ENCODE results near the gene MAP3K2. TPM values are rescaled to one million over a fixed set of nuclear protein-coding genes. Genes with fewer than 3 reads are reported as not detected.

MAP3K2 gene
- total and polyA plus RNA-seq, 2 of the 4 experiments (the other 2 are of a cell fraction), result 6.2 to 30.8 TPM

DNA sequence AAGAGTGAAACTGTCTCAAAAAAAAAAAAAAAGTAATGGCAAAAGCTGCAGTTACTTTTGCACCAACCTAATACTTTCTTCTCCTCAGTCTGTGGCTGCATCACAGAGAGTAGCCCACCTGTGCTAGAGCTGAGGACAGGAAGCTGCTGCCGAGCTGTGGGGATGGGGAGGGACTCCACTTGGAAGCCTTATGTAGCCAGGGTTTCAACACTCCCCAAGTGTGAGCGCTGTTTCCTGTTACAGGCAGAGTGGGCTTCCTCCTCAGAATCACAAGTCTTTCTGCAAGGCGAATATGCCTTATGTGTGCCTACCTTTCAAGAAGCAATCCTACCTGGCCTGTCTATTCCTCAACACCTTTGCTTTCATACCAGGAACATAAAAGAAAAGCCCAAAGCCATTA lies 131.4 kb downstream of the MAP3K2 start:
- Histone ChIP-seq H3K79me1 (ENCODE audit: low read depth in 1 of 2, low read length in 2 of 2) (no peaks in the 10 kb centered on the region; a peak in 1 of 4 replicates), H3K56ac (ENCODE audit: extremely low read depth, insufficient read depth, low read length) (no peak overlapping the region), H3K4ac (ENCODE audit: low read depth, low read length) (no peak overlapping the region), H3K14ac (replicated peaks; ENCODE audit: low read depth, low read length) (no peak overlapping the region), H3K4me3 (ENCODE audit: insufficient read depth, low read depth, low read length) (no peak overlapping the region), H3K27ac (ENCODE audit: insufficient read depth, low read length) (no peak overlapping the region), H3K27me3 (ENCODE audit: control insufficient read depth, insufficient read depth, low read length) (no peaks in the 10 kb centered on the region), H3K18ac (ENCODE audit: low read depth, low read length) (no peak overlapping the region), H3K23ac (ENCODE audit: low read depth, low read length) (no peak overlapping the region), H3K36me3 (ENCODE audit: control insufficient read depth, insufficient read depth, low read length) (peaks cover 36% of the 10 kb centered on the region), H4K20me1 (ENCODE audit: insufficient read depth, low read length) (no peaks in the 10 kb centered on the region), H4K8ac (ENCODE audit: low read depth in 2 of 2, low read length in 2 of 2) (no peak overlapping the region), H2AFZ (replicated peaks; ENCODE audit: low read length, poor library complexity) (no peak overlapping the region), H2BK20ac (ENCODE audit: low read depth, low read length) (no peak overlapping the region), H2AK9ac (replicated peaks; ENCODE audit: low read depth, low read length, poor library complexity) (no peak overlapping the region), H4K5ac (ENCODE audit: low read depth, low read length) (no peak overlapping the region), H4K91ac (ENCODE audit: insufficient read depth, low read depth, low read length) (no peak overlapping the region), H3K4me2 (ENCODE audit: low read depth, low read length) (no peak overlapping the region), H2BK15ac (ENCODE audit: low read depth, low read length) (no peak overlapping the region), H3K4me1 (ENCODE audit: control insufficient read depth, insufficient read depth, low read length) (no peaks in the 10 kb centered on the region), H3K9me3 (ENCODE audit: control insufficient read depth, insufficient read depth, low read length) (no peaks in the 10 kb centered on the region), H3K9ac (ENCODE audit: low read depth, low read length) (no peak overlapping the region), H2AK5ac (ENCODE audit: low read depth, low read length) (no peak overlapping the region), H2BK5ac (ENCODE audit: low read depth, low read length, poor library complexity, severe bottlenecking) (no peak overlapping the region), H2BK120ac (ENCODE audit: low read depth, low read length) (no peak overlapping the region), H3K9me1 (ENCODE audit: insufficient read depth, low read length) (0 out of 2 replicates have a peak, but pooled peaks cover 7% of the 10 kb centered on the region)
- dilution Hi-C loops (cut with HindIII; ENCODE audit: low sequenced_read_pairs, unreplicated experiment) (no loop called here), intact Hi-C loops (cut with micrococcal nuclease) (no loop called here), in situ Hi-C loops (cut with MboI; ENCODE audit: low sequenced_read_pairs) (no loop called here)
- no CpG with 5 or more reads among the region's 3 CpGs for WGBS, 2 experiments (ENCODE audit: extremely low coverage in 2 of 2, insufficient read length in 1 of 2)
- POLR2A ChIA-PET (ENCODE audit: unreplicated experiment), result no interaction called here
- CTCF ChIA-PET, result interaction anchor here (0.6 kb wide), 1 partner anchor 10 kb away, joined by 4 read pairs; no protein-coding TSS in a partner anchor
- ATAC-seq (ENCODE audit: low read depth) (no peak), DNase-seq (no peak)
- BruUV-seq (replicated peaks), result no TSS peak
- TF ChIP-seq, protein P1, sequence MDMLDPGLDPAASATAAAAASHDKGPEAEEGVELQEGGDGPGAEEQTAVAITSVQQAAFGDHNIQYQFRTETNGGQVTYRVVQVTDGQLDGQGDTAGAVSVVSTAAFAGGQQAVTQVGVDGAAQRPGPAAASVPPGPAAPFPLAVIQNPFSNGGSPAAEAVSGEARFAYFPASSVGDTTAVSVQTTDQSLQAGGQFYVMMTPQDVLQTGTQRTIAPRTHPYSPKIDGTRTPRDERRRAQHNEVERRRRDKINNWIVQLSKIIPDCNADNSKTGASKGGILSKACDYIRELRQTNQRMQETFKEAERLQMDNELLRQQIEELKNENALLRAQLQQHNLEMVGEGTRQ (IDR thresholded peaks at IDR 0.05; ENCODE audit: low read depth, low read length), result no peak
- no peak for TF ChIP-seq ELK1 (IDR thresholded peaks at IDR 0.05; ENCODE audit: borderline replicate concordance, low read depth, low read length)
- TF ChIP-seq BHLHE40 (IDR thresholded peaks at IDR 0.05; ENCODE audit: low read depth, low read length), result no peak
- no peak for TF ChIP-seq NFE2L2 (IDR thresholded peaks at IDR 0.05; ENCODE audit: low read depth, low read length)
- no peak for TF ChIP-seq FOS (IDR thresholded peaks at IDR 0.05; ENCODE audit: low read depth, low read length)
